ENCODE data around the gene CAV3.

DNA sequence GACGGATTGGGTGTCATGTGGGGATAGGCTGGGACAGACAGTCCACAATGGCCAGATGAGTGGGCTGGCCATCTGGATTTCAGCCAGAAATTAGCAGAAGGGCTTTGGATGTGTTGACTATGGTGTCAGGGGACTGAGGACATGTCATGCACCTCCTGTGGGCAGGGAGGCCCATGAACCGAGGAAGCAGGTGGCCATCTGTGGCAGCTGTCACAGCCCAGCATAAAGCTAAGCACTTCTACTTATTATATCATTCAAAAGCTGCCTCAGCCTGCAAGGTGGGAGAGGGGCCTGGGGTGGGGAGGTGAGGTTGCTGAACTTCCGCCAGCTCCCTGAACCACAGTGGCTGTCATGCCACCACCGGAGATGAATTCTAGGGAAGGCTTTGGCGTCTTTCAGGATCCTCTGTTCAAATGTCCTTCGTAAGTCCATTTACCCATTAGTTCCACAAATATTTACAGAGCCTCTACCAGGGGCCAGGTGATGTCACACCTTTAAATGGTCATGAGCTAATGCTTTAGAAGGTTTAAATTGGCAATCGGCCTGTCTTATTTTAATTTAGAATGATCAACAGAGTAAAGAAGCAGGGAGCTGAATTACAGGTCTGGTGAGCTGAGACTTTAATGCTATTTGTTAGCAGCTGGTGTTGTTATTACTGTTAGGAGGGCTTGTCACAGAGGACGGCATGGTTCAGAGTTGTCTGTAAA, 23.6 kb upstream of the CAV3 start:
- TF ChIP-seq EZH2 (IDR thresholded peaks at IDR 0.05; ENCODE audit: borderline replicate concordance, control insufficient read depth, low read depth, low read length), result no peak
- no peak for TF ChIP-seq RB1 (IDR thresholded peaks at IDR 0.05; ENCODE audit: borderline replicate concordance)
- no peak for TF ChIP-seq CEBPB (IDR thresholded peaks at IDR 0.05; ENCODE audit: borderline replicate concordance in 1 of 2, low read depth in 2 of 2, low read length in 2 of 2)
- no peak for TF ChIP-seq POLR2AphosphoS5 (IDR thresholded peaks at IDR 0.05; ENCODE audit: low read length)
- TF ChIP-seq BRCA1 (IDR thresholded peaks at IDR 0.05; ENCODE audit: low read depth, low read length), result no peak
- TF ChIP-seq MEF2B (IDR thresholded peaks at IDR 0.05; ENCODE audit: partially characterized antibody, poor library complexity, severe bottlenecking), result no peak
